Cardiac muscle cell (in vitro differentiated cells and primary cell): ENCODE measurements around the gene GIMAP8. TPM values are rescaled to one million over a fixed set of nuclear protein-coding genes. Genes with fewer than 3 reads are reported as not detected.
"Not testable (repeated sequence)": the region's sequence is repeated elsewhere in the genome, so short reads cannot be mapped to it uniquely, and the experiment has no call there.

Experiments used
- DNase-seq, 2 donors: peaks; one replicate each; pipeline versions ENCODE4 v3.0.0 to v3.0.0-alpha.2; 2010 to 2017; ENCODE audit warnings: low read depth in 1 of 2, low spot score in 1 of 2
- H3K27ac ChIP-seq: fragments of 200-600 bp; sonication (generic); 2 replicates; pipeline ENCODE4 v1.5.1; 2016
- H3K27me3 ChIP-seq: fragments of 200-600 bp; sonication (generic); 2 replicates; pipeline ENCODE4 v1.6.0; 2016; ENCODE audit warnings: control low read depth
- H3K36me3 ChIP-seq: fragments of 200-600 bp; sonication (generic); 2 replicates; pipeline ENCODE4 v1.5.1; 2016; ENCODE audit warnings: control low read depth
- H3K4me1 ChIP-seq: fragments of 200-600 bp; sonication (generic); 2 replicates; pipeline ENCODE4 v1.8.1; 2017; ENCODE audit warnings: low read depth, mild to moderate bottlenecking, mixed run types
- H3K4me3 ChIP-seq: fragments of 200-600 bp; sonication (generic); 2 replicates; pipeline ENCODE4 v1.5.1; 2016; ENCODE audit warnings: mild to moderate bottlenecking
- H3K9me3 ChIP-seq: fragments of 200-600 bp; sonication (generic); 2 replicates; pipeline ENCODE4 v1.5.1; 2017; ENCODE audit warnings: low read depth, mild to moderate bottlenecking, control low read depth
- CTCF ChIP-seq: IDR thresholded peaks from 2 replicates; pipeline ENCODE4 v1.5.1; 2012; ENCODE audit warnings: low read depth, mild to moderate bottlenecking, low read length
- polyA plus RNA-seq: library from polyadenylated mRNA; unstranded; fragments of >200 nt; fragmentation: Nextera tagmentation; extraction: Ambion mirVana; gene quantifications from 2 replicates; pipeline ENCODE4 v1.2.1, GENCODE V29; 2016
- total RNA-seq: library from RNA; depleted of rRNA; stranded (reverse); fragments of >200 nt; gene quantifications from 2 replicates; pipeline ENCODE4 v1.2.3, GENCODE V29; 2016

GIMAP8 gene
- total and polyA plus RNA-seq, 2 experiments from 2014 or later = 0.24 TPM; not detected in 1

GRCh38 chr7:150516956-150517745, 66.7 kb downstream of the GIMAP8 start:
- no peak for TF ChIP-seq CTCF
- H3K27ac ChIP-seq = no peak overlapping the region
- no peaks in the 10 kb centered on the region for H3K27me3 ChIP-seq
- no peaks in the 10 kb centered on the region for H3K4me1 ChIP-seq
- no peaks in the 10 kb centered on the region for H3K36me3 ChIP-seq
- H3K9me3 ChIP-seq = no peaks in the 10 kb centered on the region
- DNase-seq = no peak
- no peak overlapping the region for H3K4me3 ChIP-seq

- Histone ChIP-seq H3K27me3 (no peaks in the 10 kb centered on the region), H3K4me1 (no peaks in the 10 kb centered on the region), H3K27ac (no peak overlapping the region), H3K9me3 (no peaks in the 10 kb centered on the region), H3K4me3 (no peak overlapping the region), H3K36me3 (no peaks in the 10 kb centered on the region)
- no peak for DNase-seq
- no peak for TF ChIP-seq CTCF
These were observed 68.9 kb downstream of the GIMAP8 start for GRCh38 chr7:150519310-150519709.

GRCh38 chr7:150520145-150520544, 69.7 kb downstream of the GIMAP8 start:
- Histone ChIP-seq H3K27ac (no peak overlapping the region), H3K27me3 (no peaks in the 10 kb centered on the region), H3K4me3 (no peak overlapping the region), H3K36me3 (no peaks in the 10 kb centered on the region), H3K4me1 (no peaks in the 10 kb centered on the region), H3K9me3 (no peaks in the 10 kb centered on the region)
- DNase-seq = no peak
- TF ChIP-seq CTCF = no peak

GRCh38 chr7:150522931-150523330, 72.5 kb downstream of the GIMAP8 start:
- not testable (repeated sequence) for H3K9me3 ChIP-seq, DNase-seq, H3K27me3 ChIP-seq, H3K4me3 ChIP-seq, H3K27ac ChIP-seq, H3K36me3 ChIP-seq, H3K4me1 ChIP-seq

- no peak for DNase-seq
- no peaks in the 10 kb centered on the region for H3K36me3 ChIP-seq
- H3K4me3 ChIP-seq = no peak overlapping the region
- no peaks in the 10 kb centered on the region for H3K4me1 ChIP-seq
- no peaks in the 10 kb centered on the region for H3K27me3 ChIP-seq
- no peak overlapping the region for H3K27ac ChIP-seq
- no peak for TF ChIP-seq CTCF
- no peaks in the 10 kb centered on the region for H3K9me3 ChIP-seq
These were observed 73.6 kb downstream of the GIMAP8 start for GRCh38 chr7:150524018-150524417.

Other genes with a start within 250 kb of the GIMAP8 start
- gene LRRC61, start 127.3 kb upstream of the GIMAP8 start, total RNA-seq = 34.0 and 34.5 TPM in 2 replicates
- 30.0 and 31.4 TPM in 2 replicates for gene LRRC61, start 127.3 kb upstream of the GIMAP8 start, polyA plus RNA-seq
- 1.5 and 4.8 TPM in 2 replicates for gene ACTR3C, start 127.1 kb upstream of the GIMAP8 start, total RNA-seq
- gene ACTR3C, start 127.1 kb upstream of the GIMAP8 start, polyA plus RNA-seq = 2.2 and 2.4 TPM in 2 replicates
- gene RARRES2, start 109.0 kb upstream of the GIMAP8 start, total RNA-seq = 4.2 and 5.5 TPM in 2 replicates
- 5.7 and 8.3 TPM in 2 replicates for gene RARRES2, start 109.0 kb upstream of the GIMAP8 start, polyA plus RNA-seq
- 222 and 270 TPM in 2 replicates for gene REPIN1, start 81.8 kb upstream of the GIMAP8 start, total RNA-seq
- gene REPIN1, start 81.8 kb upstream of the GIMAP8 start, polyA plus RNA-seq = 185 and 224 TPM in 2 replicates
- 31.7 and 34.3 TPM in 2 replicates for gene ZNF775, start 71.3 kb upstream of the GIMAP8 start, total RNA-seq
- gene ZNF775, start 71.3 kb upstream of the GIMAP8 start, polyA plus RNA-seq = 29.7 and 40.1 TPM in 2 replicates
- gene GIMAP7, start 64.2 kb downstream of the GIMAP8 start, total RNA-seq = not detected in 2 replicates
- 0.19 TPM in 1 of 2 replicates, not detected in the other for gene GIMAP7, start 64.2 kb downstream of the GIMAP8 start, polyA plus RNA-seq
- gene GIMAP4, start 116.8 kb downstream of the GIMAP8 start, total RNA-seq = 0.24 TPM in 1 of 2 replicates, not detected in the other
- gene GIMAP4, start 116.8 kb downstream of the GIMAP8 start, polyA plus RNA-seq = 1.8 TPM in 1 of 2 replicates, not detected in the other
- 0.04 and 0.09 TPM in 2 replicates for gene GIMAP6, start 181.8 kb downstream of the GIMAP8 start, total RNA-seq
- gene GIMAP6, start 181.8 kb downstream of the GIMAP8 start, polyA plus RNA-seq = 0.29 TPM in 1 of 2 replicates, not detected in the other
- not detected in 2 replicates for gene GIMAP2, start 235.1 kb downstream of the GIMAP8 start, total RNA-seq
- 0.11 TPM in 1 of 2 replicates, not detected in the other for gene GIMAP2, start 235.1 kb downstream of the GIMAP8 start, polyA plus RNA-seq